Liver (tissue), 9 donors: ENCODE data around the gene PCBP2. TPM values are rescaled to one million over a fixed set of nuclear protein-coding genes. Genes with fewer than 3 reads are reported as not detected.

ENCODE experiments used
- DNase-seq: peaks from one replicate; pipeline ENCODE4 v3.0.0-alpha.2; 2017; ENCODE audit warnings: low spot score
- H3K27ac ChIP-seq, 2 donors: one replicate each; pipeline ENCODE4 v1.7.0; 2013; ENCODE audit warnings: inconsistent platforms in 2 of 2, low read length in 2 of 2, control low read depth in 1 of 2, low read depth in 1 of 2, mild to moderate bottlenecking in 1 of 2
- H3K27me3 ChIP-seq, 4 donors: one replicate each; pipeline versions ENCODE4 v1.6.1 to v1.7.0; 2013; ENCODE audit warnings: low read length in 3 of 4, inconsistent platforms in 1 of 4, mild to moderate bottlenecking in 1 of 4, moderate library complexity in 1 of 4; ENCODE audit not compliant: control insufficient read depth in 4 of 4, insufficient read depth in 4 of 4
- H3K36me3 ChIP-seq, 4 donors: one replicate each; pipeline versions ENCODE4 v1.6.1 to v1.7.0; 2013; ENCODE audit warnings: low read length in 3 of 4, mild to moderate bottlenecking in 3 of 4, low read depth in 1 of 4, moderate library complexity in 1 of 4; ENCODE audit not compliant: control insufficient read depth in 4 of 4, insufficient read depth in 3 of 4
- H3K4me1 ChIP-seq, 4 donors: one replicate each; pipeline versions ENCODE4 v1.6.1 to v1.7.0; 2013; ENCODE audit warnings: low read length in 3 of 4, mild to moderate bottlenecking in 3 of 4, moderate library complexity in 1 of 4; ENCODE audit not compliant: control insufficient read depth in 4 of 4, insufficient read depth in 4 of 4
- H3K4me3 ChIP-seq, 3 donors: one replicate each; pipeline versions ENCODE4 v1.6.1 to v1.7.0; 2013; ENCODE audit warnings: low read length in 3 of 3, control low read depth in 1 of 3, low read depth in 1 of 3, mild to moderate bottlenecking in 1 of 3
- H3K9ac ChIP-seq, 2 donors: one replicate each; pipeline ENCODE4 v1.7.0; 2013; ENCODE audit warnings: low read length in 2 of 2, mild to moderate bottlenecking in 2 of 2, moderate library complexity in 2 of 2, control low read depth in 1 of 2, low read depth in 1 of 2
- H3K9me3 ChIP-seq, 4 donors: one replicate each; pipeline versions ENCODE4 v1.6.1 to v1.7.0; 2013; ENCODE audit warnings: low read length in 3 of 4; ENCODE audit not compliant: control insufficient read depth in 4 of 4
- ATF3 ChIP-seq: IDR thresholded peaks from 2 replicates; pipeline ENCODE4 v1.6.1; 2016; ENCODE audit warnings: antibody characterized with exemption
- EGR1 ChIP-seq, 2 donors: IDR thresholded peaks; 2 replicates each; pipeline ENCODE4 v1.6.1; 2016 to 2018; ENCODE audit warnings: antibody characterized with exemption in 2 of 2, low read depth in 2 of 2
- FOXA2 ChIP-seq: IDR thresholded peaks from 2 replicates; pipeline ENCODE4 v1.6.1; 2016; ENCODE audit warnings: antibody characterized with exemption
- GABPA ChIP-seq, 2 donors: IDR thresholded peaks in 1 of 2; conservative IDR thresholded peaks in 1 of 2; 2 replicates each; pipeline ENCODE4 v1.6.1; 2016; ENCODE audit warnings: antibody characterized with exemption in 2 of 2, mild to moderate bottlenecking in 1 of 2, moderate library complexity in 1 of 2
- HNF4A ChIP-seq, 2 donors: conservative IDR thresholded peaks; 2 replicates each; pipeline ENCODE4 v1.6.1; 2016; ENCODE audit warnings: antibody characterized with exemption in 2 of 2, mild to moderate bottlenecking in 2 of 2
- HNF4G ChIP-seq: IDR thresholded peaks from 2 replicates; pipeline ENCODE4 v1.6.1; 2016; ENCODE audit warnings: antibody characterized with exemption
- JUND ChIP-seq, 2 donors: IDR thresholded peaks; 2 replicates each; pipeline ENCODE4 v1.6.1; 2016; ENCODE audit warnings: antibody characterized with exemption in 2 of 2
- NR2F2 ChIP-seq: IDR thresholded peaks from 2 replicates; pipeline ENCODE4 v1.6.1; 2016; ENCODE audit warnings: antibody characterized with exemption
- RAD21 ChIP-seq, 2 donors: IDR thresholded peaks; 2 replicates each; pipeline ENCODE4 v1.6.1; 2016; ENCODE audit warnings: antibody characterized with exemption in 2 of 2, mild to moderate bottlenecking in 2 of 2
- RXRA ChIP-seq, 2 donors: IDR thresholded peaks; 2 replicates each; pipeline ENCODE4 v1.6.1; 2017 to 2018; ENCODE audit warnings: antibody characterized with exemption in 2 of 2, mild to moderate bottlenecking in 1 of 2
- SP1 ChIP-seq: IDR thresholded peaks from 2 replicates; pipeline ENCODE4 v1.6.1; 2018; ENCODE audit warnings: antibody characterized with exemption, mild to moderate bottlenecking
- TAF1 ChIP-seq: conservative IDR thresholded peaks from 2 replicates; pipeline ENCODE4 v1.6.1; 2016; ENCODE audit warnings: antibody characterized with exemption, mild to moderate bottlenecking
- ZBTB33 ChIP-seq: IDR thresholded peaks from 2 replicates; pipeline ENCODE4 v1.6.1; 2016; ENCODE audit warnings: antibody characterized with exemption
- WGBS: extraction: QIAGEN DNeasy Blood & Tissue Kit; methylation state at CpG from one replicate; pipeline ENCODE4 v1.1.7; 2013; 5-methylcytosine and 5-hydroxymethylcytosine counted together
- polyA plus RNA-seq, 2 donors: library from polyadenylated mRNA; stranded (reverse) in 1 of 2; unstranded in 1 of 2; fragments of 200-250 nt in 1 of 2; fragments of >200 nt in 1 of 2; fragmentation: Nextera tagmentation in 1 of 2; extraction: Ambion mirVana in 1 of 2; gene quantifications; one replicate each; pipeline versions ENCODE4 v1.2.1 to v1.2.3, GENCODE V29; 2013 to 2015
- total RNA-seq, 2 donors: library from RNA; depleted of rRNA; stranded (reverse); fragments of >200 nt; gene quantifications; one replicate each; pipeline ENCODE4 v1.2.3, GENCODE V29; 2014
- TF ChIP-seq, protein P1 (sequence below): IDR thresholded peaks from 2 replicates; pipeline ENCODE4 v1.6.1; 2016; ENCODE audit warnings: antibody characterized with exemption
- TF ChIP-seq, protein P2 (sequence below): IDR thresholded peaks from 2 replicates; pipeline ENCODE4 v1.6.1; 2016; ENCODE audit warnings: antibody characterized with exemption, mild to moderate bottlenecking
- TF ChIP-seq, protein P3 (sequence below): fragments of 150-350 bp; IDR thresholded peaks from 2 replicates; pipeline ENCODE4 v1.5.1; 2017; ENCODE audit warnings: improper control_type of control experiment, low read depth, low read length; ENCODE audit not compliant: missing input control
- donor health status: healthy.
- donor health status: healthy.
- donor health status: healthy.
- donor health status: healthy.
- donor health status: healthy.

Gene PCBP2
- total and polyA plus RNA-seq, 4 donors: 130 to 377 (median 223) TPM

DNA sequence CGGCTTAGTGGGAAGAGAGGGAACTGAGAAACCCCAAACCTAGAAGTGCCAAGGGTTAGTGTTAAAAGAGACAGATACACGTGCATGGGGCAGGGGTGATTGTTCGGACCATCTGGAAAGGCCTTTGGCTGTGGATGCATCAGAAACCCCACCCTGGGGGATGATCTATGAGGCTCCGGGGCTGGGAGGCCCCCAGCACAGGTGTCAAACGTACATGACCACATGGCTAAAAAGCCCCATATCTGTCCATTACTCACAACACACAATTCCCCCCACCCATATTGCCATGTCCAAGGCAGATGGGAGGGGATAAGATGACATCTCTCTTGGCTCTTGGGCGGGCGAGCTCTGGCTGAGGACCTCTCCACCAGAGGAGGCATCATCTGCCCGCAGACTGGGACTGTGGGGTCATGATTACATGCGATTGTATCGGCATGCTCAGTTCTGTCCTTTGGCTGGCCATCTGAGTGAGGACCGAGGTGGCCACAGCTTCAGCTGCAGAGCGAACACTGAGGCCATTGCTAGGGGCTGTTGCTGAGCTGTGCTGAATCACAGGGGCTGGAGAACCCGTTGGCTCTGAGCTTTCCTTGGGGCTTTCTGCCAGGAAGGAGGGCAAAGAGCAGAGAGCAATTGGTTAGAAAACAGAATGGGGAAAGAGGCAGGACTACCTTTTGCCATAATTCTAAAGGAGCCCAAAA, 65.0 kb downstream of the PCBP2 start:
- Histone ChIP-seq H3K36me3 (peaks cover 9 to 77% (median 53%) of the 10 kb centered on the region in 4 donors), H3K27ac (no peak overlapping the region), H3K4me3 (no peak overlapping the region), H3K4me1 (no peaks in the 10 kb centered on the region), H3K9ac (no peak overlapping the region), H3K9me3 (no peaks in the 10 kb centered on the region), H3K27me3 (no peaks in the 10 kb centered on the region)
- DNase-seq: no peak
- TF ChIP-seq HNF4A (conservative IDR thresholded peaks at IDR 0.05) (no peak), FOXA2 (no peak), RAD21 (IDR thresholded peaks at IDR 0.05) (no peak), RXRA (IDR thresholded peaks at IDR 0.05) (no peak), TAF1 (no peak), SP1 (no peak), EGR1 (IDR thresholded peaks at IDR 0.05; ENCODE audit: low read depth in 2 of 2) (no peak), ZBTB33 (no peak), NR2F2 (no peak), HNF4G (no peak), GABPA (IDR thresholded peaks at IDR 0.05 in 1 of 2, conservative IDR thresholded peaks at IDR 0.05 in 1 of 2) (no peak)
- TF ChIP-seq, protein P1, sequence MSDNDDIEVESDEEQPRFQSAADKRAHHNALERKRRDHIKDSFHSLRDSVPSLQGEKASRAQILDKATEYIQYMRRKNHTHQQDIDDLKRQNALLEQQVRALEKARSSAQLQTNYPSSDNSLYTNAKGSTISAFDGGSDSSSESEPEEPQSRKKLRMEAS: no peak
- WGBS: 89% methylated on average over 13 of the region's 13 CpGs

DNA sequence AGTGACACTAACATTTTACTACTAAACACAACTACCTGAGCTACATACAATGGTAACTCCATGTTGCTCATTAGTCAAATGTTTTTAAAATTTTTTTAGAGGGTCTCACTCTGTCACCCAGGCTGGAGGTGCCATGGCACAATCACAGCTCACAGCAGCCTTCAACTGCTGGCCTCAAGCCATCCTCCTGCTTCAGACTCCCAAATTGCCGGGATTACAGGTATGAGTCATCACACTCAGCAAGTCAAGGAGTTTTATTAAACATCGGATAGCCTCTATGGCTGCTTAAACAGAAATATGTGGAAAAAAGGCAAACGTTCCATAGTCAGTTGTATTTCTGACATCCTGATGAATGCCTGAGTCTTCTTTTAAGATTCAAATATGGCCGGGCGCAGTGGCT, 66.5 kb downstream of the PCBP2 start:
- Histone ChIP-seq H3K9me3 (no peaks in the 10 kb centered on the region), H3K9ac (no peak overlapping the region), H3K4me1 (no peaks in the 10 kb centered on the region), H3K36me3 (peaks cover 13 to 78% (median 57%) of the 10 kb centered on the region in 4 donors), H3K4me3 (no peak overlapping the region), H3K27me3 (no peaks in the 10 kb centered on the region), H3K27ac (no peak overlapping the region)
- no peak for DNase-seq
- no peak for TF ChIP-seq EGR1 (IDR thresholded peaks at IDR 0.05; ENCODE audit: low read depth in 2 of 2)
- no peak for TF ChIP-seq FOXA2
- TF ChIP-seq SP1: no peak
- no peak for TF ChIP-seq RXRA (IDR thresholded peaks at IDR 0.05)
- 93% methylated on average over 5 of the region's 5 CpGs for WGBS

GRCh38 chr12:53523131-53523530, 71.2 kb downstream of the PCBP2 start:
- H3K9me3 ChIP-seq: no peaks in the 10 kb centered on the region
- H3K27ac ChIP-seq: no peak overlapping the region
- H3K4me1 ChIP-seq: no peaks in the 10 kb centered on the region
- WGBS: 96% methylated on average over 3 of the region's 3 CpGs
- H3K9ac ChIP-seq: no peak overlapping the region
- H3K4me3 ChIP-seq: no peak overlapping the region
- no peaks in the 10 kb centered on the region for H3K27me3 ChIP-seq
- TF ChIP-seq NR2F2 (no peak), HNF4A (conservative IDR thresholded peaks at IDR 0.05) (no peak), ATF3 (no peak), RXRA (IDR thresholded peaks at IDR 0.05) (no peak), JUND (IDR thresholded peaks at IDR 0.05) (no peak)
- TF ChIP-seq, protein P2, sequence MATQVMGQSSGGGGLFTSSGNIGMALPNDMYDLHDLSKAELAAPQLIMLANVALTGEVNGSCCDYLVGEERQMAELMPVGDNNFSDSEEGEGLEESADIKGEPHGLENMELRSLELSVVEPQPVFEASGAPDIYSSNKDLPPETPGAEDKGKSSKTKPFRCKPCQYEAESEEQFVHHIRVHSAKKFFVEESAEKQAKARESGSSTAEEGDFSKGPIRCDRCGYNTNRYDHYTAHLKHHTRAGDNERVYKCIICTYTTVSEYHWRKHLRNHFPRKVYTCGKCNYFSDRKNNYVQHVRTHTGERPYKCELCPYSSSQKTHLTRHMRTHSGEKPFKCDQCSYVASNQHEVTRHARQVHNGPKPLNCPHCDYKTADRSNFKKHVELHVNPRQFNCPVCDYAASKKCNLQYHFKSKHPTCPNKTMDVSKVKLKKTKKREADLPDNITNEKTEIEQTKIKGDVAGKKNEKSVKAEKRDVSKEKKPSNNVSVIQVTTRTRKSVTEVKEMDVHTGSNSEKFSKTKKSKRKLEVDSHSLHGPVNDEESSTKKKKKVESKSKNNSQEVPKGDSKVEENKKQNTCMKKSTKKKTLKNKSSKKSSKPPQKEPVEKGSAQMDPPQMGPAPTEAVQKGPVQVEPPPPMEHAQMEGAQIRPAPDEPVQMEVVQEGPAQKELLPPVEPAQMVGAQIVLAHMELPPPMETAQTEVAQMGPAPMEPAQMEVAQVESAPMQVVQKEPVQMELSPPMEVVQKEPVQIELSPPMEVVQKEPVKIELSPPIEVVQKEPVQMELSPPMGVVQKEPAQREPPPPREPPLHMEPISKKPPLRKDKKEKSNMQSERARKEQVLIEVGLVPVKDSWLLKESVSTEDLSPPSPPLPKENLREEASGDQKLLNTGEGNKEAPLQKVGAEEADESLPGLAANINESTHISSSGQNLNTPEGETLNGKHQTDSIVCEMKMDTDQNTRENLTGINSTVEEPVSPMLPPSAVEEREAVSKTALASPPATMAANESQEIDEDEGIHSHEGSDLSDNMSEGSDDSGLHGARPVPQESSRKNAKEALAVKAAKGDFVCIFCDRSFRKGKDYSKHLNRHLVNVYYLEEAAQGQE: no peak
- TF ChIP-seq, protein P3, sequence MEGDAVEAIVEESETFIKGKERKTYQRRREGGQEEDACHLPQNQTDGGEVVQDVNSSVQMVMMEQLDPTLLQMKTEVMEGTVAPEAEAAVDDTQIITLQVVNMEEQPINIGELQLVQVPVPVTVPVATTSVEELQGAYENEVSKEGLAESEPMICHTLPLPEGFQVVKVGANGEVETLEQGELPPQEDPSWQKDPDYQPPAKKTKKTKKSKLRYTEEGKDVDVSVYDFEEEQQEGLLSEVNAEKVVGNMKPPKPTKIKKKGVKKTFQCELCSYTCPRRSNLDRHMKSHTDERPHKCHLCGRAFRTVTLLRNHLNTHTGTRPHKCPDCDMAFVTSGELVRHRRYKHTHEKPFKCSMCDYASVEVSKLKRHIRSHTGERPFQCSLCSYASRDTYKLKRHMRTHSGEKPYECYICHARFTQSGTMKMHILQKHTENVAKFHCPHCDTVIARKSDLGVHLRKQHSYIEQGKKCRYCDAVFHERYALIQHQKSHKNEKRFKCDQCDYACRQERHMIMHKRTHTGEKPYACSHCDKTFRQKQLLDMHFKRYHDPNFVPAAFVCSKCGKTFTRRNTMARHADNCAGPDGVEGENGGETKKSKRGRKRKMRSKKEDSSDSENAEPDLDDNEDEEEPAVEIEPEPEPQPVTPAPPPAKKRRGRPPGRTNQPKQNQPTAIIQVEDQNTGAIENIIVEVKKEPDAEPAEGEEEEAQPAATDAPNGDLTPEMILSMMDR: no peak
- TF ChIP-seq, protein P1: no peak
- peaks cover 13 to 71% (median 50%) of the 10 kb centered on the region in 4 donors for H3K36me3 ChIP-seq
- no peak for DNase-seq
